Liver (tissue), 9 donors: Measurements from ENCODE around the gene CIAPIN1. TPM values are rescaled to one million over a fixed set of nuclear protein-coding genes. Genes with fewer than 3 reads are reported as not detected.

Source experiments
- DNase-seq: peaks from one replicate; pipeline ENCODE4 v3.0.0-alpha.2; 2017; ENCODE audit warnings: low spot score
- H3K27ac ChIP-seq, 2 donors: one replicate each; pipeline ENCODE4 v1.7.0; 2013; ENCODE audit warnings: inconsistent platforms in 2 of 2, low read length in 2 of 2, control low read depth in 1 of 2, low read depth in 1 of 2, mild to moderate bottlenecking in 1 of 2
- H3K27me3 ChIP-seq, 4 donors: one replicate each; pipeline versions ENCODE4 v1.6.1 to v1.7.0; 2013; ENCODE audit warnings: low read length in 3 of 4, inconsistent platforms in 1 of 4, mild to moderate bottlenecking in 1 of 4, moderate library complexity in 1 of 4; ENCODE audit not compliant: control insufficient read depth in 4 of 4, insufficient read depth in 4 of 4
- H3K36me3 ChIP-seq, 4 donors: one replicate each; pipeline versions ENCODE4 v1.6.1 to v1.7.0; 2013; ENCODE audit warnings: low read length in 3 of 4, mild to moderate bottlenecking in 3 of 4, low read depth in 1 of 4, moderate library complexity in 1 of 4; ENCODE audit not compliant: control insufficient read depth in 4 of 4, insufficient read depth in 3 of 4
- H3K4me1 ChIP-seq, 4 donors: one replicate each; pipeline versions ENCODE4 v1.6.1 to v1.7.0; 2013; ENCODE audit warnings: low read length in 3 of 4, mild to moderate bottlenecking in 3 of 4, moderate library complexity in 1 of 4; ENCODE audit not compliant: control insufficient read depth in 4 of 4, insufficient read depth in 4 of 4
- H3K4me3 ChIP-seq, 3 donors: one replicate each; pipeline versions ENCODE4 v1.6.1 to v1.7.0; 2013; ENCODE audit warnings: low read length in 3 of 3, control low read depth in 1 of 3, low read depth in 1 of 3, mild to moderate bottlenecking in 1 of 3
- H3K9ac ChIP-seq, 2 donors: one replicate each; pipeline ENCODE4 v1.7.0; 2013; ENCODE audit warnings: low read length in 2 of 2, mild to moderate bottlenecking in 2 of 2, moderate library complexity in 2 of 2, control low read depth in 1 of 2, low read depth in 1 of 2
- H3K9me3 ChIP-seq, 4 donors: one replicate each; pipeline versions ENCODE4 v1.6.1 to v1.7.0; 2013; ENCODE audit warnings: low read length in 3 of 4; ENCODE audit not compliant: control insufficient read depth in 4 of 4
- CTCF ChIP-seq: fragments of 150-350 bp; IDR thresholded peaks from 2 replicates; pipeline ENCODE4 v1.5.1; 2017; ENCODE audit warnings: improper control_type of control experiment, low read depth, low read length; ENCODE audit not compliant: missing input control
- EGR1 ChIP-seq, 2 donors: IDR thresholded peaks; 2 replicates each; pipeline ENCODE4 v1.6.1; 2016 to 2018; ENCODE audit warnings: antibody characterized with exemption in 2 of 2, low read depth in 2 of 2
- FOXA1 ChIP-seq: IDR thresholded peaks from 2 replicates; pipeline ENCODE4 v1.6.1; 2016; ENCODE audit warnings: antibody characterized with exemption
- FOXA2 ChIP-seq: IDR thresholded peaks from 2 replicates; pipeline ENCODE4 v1.6.1; 2016; ENCODE audit warnings: antibody characterized with exemption
- GABPA ChIP-seq, 2 donors: IDR thresholded peaks in 1 of 2; conservative IDR thresholded peaks in 1 of 2; 2 replicates each; pipeline ENCODE4 v1.6.1; 2016; ENCODE audit warnings: antibody characterized with exemption in 2 of 2, mild to moderate bottlenecking in 1 of 2, moderate library complexity in 1 of 2
- HNF4A ChIP-seq, 2 donors: conservative IDR thresholded peaks; 2 replicates each; pipeline ENCODE4 v1.6.1; 2016; ENCODE audit warnings: antibody characterized with exemption in 2 of 2, mild to moderate bottlenecking in 2 of 2
- JUND ChIP-seq, 2 donors: IDR thresholded peaks; 2 replicates each; pipeline ENCODE4 v1.6.1; 2016; ENCODE audit warnings: antibody characterized with exemption in 2 of 2
- MAX ChIP-seq: IDR thresholded peaks from 2 replicates; pipeline ENCODE4 v1.6.1; 2016; ENCODE audit warnings: antibody characterized with exemption
- NR2F2 ChIP-seq: IDR thresholded peaks from 2 replicates; pipeline ENCODE4 v1.6.1; 2016; ENCODE audit warnings: antibody characterized with exemption
- RAD21 ChIP-seq, 2 donors: IDR thresholded peaks; 2 replicates each; pipeline ENCODE4 v1.6.1; 2016; ENCODE audit warnings: antibody characterized with exemption in 2 of 2, mild to moderate bottlenecking in 2 of 2
- RXRA ChIP-seq, 2 donors: IDR thresholded peaks; 2 replicates each; pipeline ENCODE4 v1.6.1; 2017 to 2018; ENCODE audit warnings: antibody characterized with exemption in 2 of 2, mild to moderate bottlenecking in 1 of 2
- TAF1 ChIP-seq: conservative IDR thresholded peaks from 2 replicates; pipeline ENCODE4 v1.6.1; 2016; ENCODE audit warnings: antibody characterized with exemption, mild to moderate bottlenecking
- YY1 ChIP-seq: IDR thresholded peaks from 2 replicates; pipeline ENCODE4 v1.6.1; 2016; ENCODE audit warnings: antibody characterized with exemption, mild to moderate bottlenecking
- ZBTB33 ChIP-seq: IDR thresholded peaks from 2 replicates; pipeline ENCODE4 v1.6.1; 2016; ENCODE audit warnings: antibody characterized with exemption
- WGBS: extraction: QIAGEN DNeasy Blood & Tissue Kit; methylation state at CpG from one replicate; pipeline ENCODE4 v1.1.7; 2013; 5-methylcytosine and 5-hydroxymethylcytosine counted together
- polyA plus RNA-seq, 2 donors: library from polyadenylated mRNA; stranded (reverse) in 1 of 2; unstranded in 1 of 2; fragments of 200-250 nt in 1 of 2; fragments of >200 nt in 1 of 2; fragmentation: Nextera tagmentation in 1 of 2; extraction: Ambion mirVana in 1 of 2; gene quantifications; one replicate each; pipeline versions ENCODE4 v1.2.1 to v1.2.3, GENCODE V29; 2013 to 2015
- total RNA-seq, 2 donors: library from RNA; depleted of rRNA; stranded (reverse); fragments of >200 nt; gene quantifications; one replicate each; pipeline ENCODE4 v1.2.3, GENCODE V29; 2014
- TF ChIP-seq, protein P1 (sequence below): IDR thresholded peaks from 2 replicates; pipeline ENCODE4 v1.6.1; 2016; ENCODE audit warnings: antibody characterized with exemption
- TF ChIP-seq, protein P2 (sequence below): IDR thresholded peaks from 2 replicates; pipeline ENCODE4 v1.6.1; 2016; ENCODE audit warnings: antibody characterized with exemption, mild to moderate bottlenecking
- donor health status: healthy.
- donor health status: healthy.
- donor health status: healthy.
- donor health status: healthy.
- donor health status: healthy.

Gene CIAPIN1
- total and polyA plus RNA-seq, 4 donors: 19.5 to 32.7 (median 23.4) TPM

DNA sequence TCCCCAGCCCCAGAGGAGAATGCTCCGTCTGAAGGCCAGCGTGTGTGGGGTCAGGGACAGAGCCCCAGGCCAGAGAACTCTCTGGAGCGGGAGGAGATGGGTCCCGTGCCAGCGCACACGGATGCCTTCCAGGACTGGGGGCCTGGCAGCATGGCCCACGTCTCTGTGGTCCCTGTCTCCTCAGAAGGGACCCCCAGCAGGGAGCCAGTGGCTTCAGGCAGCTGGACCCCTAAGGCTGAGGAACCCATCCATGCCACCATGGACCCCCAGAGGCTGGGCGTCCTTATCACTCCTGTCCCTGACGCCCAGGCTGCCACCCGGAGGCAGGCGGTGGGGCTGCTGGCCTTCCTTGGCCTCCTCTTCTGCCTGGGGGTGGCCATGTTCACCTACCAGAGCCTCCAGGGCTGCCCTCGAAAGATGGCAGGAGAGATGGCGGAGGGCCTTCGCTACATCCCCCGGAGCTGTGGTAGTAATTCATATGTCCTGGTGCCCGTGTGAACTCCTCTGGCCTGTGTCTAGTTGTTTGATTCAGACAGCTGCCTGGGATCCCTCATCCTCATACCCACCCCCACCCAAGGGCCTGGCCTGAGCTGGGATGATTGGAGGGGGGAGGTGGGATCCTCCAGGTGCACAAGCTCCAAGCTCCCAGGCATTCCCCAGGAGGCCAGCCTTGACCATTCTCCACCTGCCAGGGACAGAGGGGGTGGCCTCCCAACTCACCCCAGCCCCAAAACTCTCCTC is 64.5 kb downstream of the CIAPIN1 start:
- Histone ChIP-seq H3K9ac (no peak overlapping the region), H3K27ac (no peak overlapping the region), H3K9me3 (no peaks in the 10 kb centered on the region), H3K4me3 (no peak overlapping the region), H3K36me3 (peaks cover 6 to 15% (median 9%) of the 10 kb centered on the region in 4 donors), H3K4me1 (peaks cover 2 to 17% (median 8%) of the 10 kb centered on the region in 4 donors), H3K27me3 (no peaks in the 10 kb centered on the region)
- no peak for DNase-seq
- no peak for TF ChIP-seq FOXA1
- no peak for TF ChIP-seq RAD21 (IDR thresholded peaks at IDR 0.05)
- no peak for TF ChIP-seq RXRA (IDR thresholded peaks at IDR 0.05)
- 94% methylated on average over 16 of the region's 16 CpGs for WGBS

DNA sequence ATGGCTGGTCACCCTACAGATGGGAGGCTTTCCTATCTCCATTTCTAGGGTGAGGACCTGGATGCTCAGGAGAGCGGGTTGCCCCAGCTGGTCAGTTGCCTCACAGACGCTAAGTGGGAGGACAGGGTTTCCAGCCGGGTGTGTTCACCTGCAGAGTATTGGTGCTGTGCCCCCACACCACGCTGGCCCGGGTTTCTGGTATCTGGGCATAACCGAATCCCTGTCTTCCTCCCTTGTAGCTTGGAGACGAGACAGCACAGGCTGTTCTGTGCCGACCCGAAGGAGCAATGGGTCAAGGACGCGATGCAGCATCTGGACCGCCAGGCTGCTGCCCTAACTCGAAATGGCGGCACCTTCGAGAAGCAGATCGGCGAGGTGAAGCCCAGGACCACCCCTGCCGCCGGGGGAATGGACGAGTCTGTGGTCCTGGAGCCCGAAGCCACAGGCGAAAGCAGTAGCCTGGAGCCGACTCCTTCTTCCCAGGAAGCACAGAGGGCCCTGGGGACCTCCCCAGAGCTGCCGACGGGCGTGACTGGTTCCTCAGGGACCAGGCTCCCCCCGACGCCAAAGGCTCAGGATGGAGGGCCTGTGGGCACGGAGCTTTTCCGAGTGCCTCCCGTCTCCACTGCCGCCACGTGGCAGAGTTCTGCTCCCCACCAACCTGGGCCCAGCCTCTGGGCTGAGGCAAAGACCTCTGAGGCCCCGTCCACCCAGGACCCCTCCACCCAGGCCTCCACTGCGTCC is 65.2 kb downstream of the CIAPIN1 start:
- Histone ChIP-seq H3K9ac (no peak overlapping the region), H3K9me3 (no peaks in the 10 kb centered on the region), H3K27me3 (no peaks in the 10 kb centered on the region), H3K4me3 (no peak overlapping the region), H3K4me1 (peaks cover 2 to 23% (median 8%) of the 10 kb centered on the region in 4 donors), H3K36me3 (peaks cover 6 to 15% (median 9%) of the 10 kb centered on the region in 4 donors), H3K27ac (no peak overlapping the region)
- no peak for DNase-seq
- WGBS: 95% methylated on average over 35 of the region's 35 CpGs
- TF ChIP-seq, protein P1, sequence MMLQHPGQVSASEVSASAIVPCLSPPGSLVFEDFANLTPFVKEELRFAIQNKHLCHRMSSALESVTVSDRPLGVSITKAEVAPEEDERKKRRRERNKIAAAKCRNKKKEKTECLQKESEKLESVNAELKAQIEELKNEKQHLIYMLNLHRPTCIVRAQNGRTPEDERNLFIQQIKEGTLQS: no peak
- TF ChIP-seq NR2F2 (no peak), FOXA2 (no peak), RAD21 (IDR thresholded peaks at IDR 0.05) (no peak), JUND (IDR thresholded peaks at IDR 0.05) (no peak), HNF4A (conservative IDR thresholded peaks at IDR 0.05) (no peak), RXRA (IDR thresholded peaks at IDR 0.05) (no peak), YY1 (no peak), CTCF (no peak), EGR1 (IDR thresholded peaks at IDR 0.05; ENCODE audit: low read depth in 2 of 2) (no peak), MAX (no peak), FOXA1 (no peak), TAF1 (no peak), ZBTB33 (no peak), GABPA (IDR thresholded peaks at IDR 0.05 in 1 of 2, conservative IDR thresholded peaks at IDR 0.05 in 1 of 2) (no peak)
- TF ChIP-seq, protein P2, sequence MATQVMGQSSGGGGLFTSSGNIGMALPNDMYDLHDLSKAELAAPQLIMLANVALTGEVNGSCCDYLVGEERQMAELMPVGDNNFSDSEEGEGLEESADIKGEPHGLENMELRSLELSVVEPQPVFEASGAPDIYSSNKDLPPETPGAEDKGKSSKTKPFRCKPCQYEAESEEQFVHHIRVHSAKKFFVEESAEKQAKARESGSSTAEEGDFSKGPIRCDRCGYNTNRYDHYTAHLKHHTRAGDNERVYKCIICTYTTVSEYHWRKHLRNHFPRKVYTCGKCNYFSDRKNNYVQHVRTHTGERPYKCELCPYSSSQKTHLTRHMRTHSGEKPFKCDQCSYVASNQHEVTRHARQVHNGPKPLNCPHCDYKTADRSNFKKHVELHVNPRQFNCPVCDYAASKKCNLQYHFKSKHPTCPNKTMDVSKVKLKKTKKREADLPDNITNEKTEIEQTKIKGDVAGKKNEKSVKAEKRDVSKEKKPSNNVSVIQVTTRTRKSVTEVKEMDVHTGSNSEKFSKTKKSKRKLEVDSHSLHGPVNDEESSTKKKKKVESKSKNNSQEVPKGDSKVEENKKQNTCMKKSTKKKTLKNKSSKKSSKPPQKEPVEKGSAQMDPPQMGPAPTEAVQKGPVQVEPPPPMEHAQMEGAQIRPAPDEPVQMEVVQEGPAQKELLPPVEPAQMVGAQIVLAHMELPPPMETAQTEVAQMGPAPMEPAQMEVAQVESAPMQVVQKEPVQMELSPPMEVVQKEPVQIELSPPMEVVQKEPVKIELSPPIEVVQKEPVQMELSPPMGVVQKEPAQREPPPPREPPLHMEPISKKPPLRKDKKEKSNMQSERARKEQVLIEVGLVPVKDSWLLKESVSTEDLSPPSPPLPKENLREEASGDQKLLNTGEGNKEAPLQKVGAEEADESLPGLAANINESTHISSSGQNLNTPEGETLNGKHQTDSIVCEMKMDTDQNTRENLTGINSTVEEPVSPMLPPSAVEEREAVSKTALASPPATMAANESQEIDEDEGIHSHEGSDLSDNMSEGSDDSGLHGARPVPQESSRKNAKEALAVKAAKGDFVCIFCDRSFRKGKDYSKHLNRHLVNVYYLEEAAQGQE: no peak
